SU-DHL-6 (cell line): Measurements from ENCODE around the gene NEK11.

Experiments used
- H2AFZ ChIP-seq: fragments of 200-600 bp; sonication (generic); 2 replicates; pipeline ENCODE4 v1.6.1; 2014; ENCODE audit warnings: low read depth, mild to moderate bottlenecking, moderate library complexity, mixed read lengths, antibody characterized with exemption, low read length; ENCODE audit not compliant: severe bottlenecking
- H3F3A ChIP-seq: fragments of 200-600 bp; shearing (Covaris generic); 2 replicates; pipeline ENCODE4 v1.6.0; 2016; ENCODE audit warnings: antibody characterized with exemption, mild to moderate bottlenecking; ENCODE audit not compliant: insufficient read depth
- H3K27ac ChIP-seq: fragments of 200-600 bp; sonication (generic); 2 replicates; pipeline ENCODE4 v1.5.1; 2016; ENCODE audit warnings: low read depth, mild to moderate bottlenecking, low read length, moderate library complexity, mixed read lengths
- H3K27me3 ChIP-seq: fragments of 200-600 bp; sonication (generic), shearing (Covaris generic); 2 replicates; pipeline ENCODE4 v1.6.0; 2014; ENCODE audit warnings: mild to moderate bottlenecking, low read length
- H3K36me3 ChIP-seq: fragments of 200-600 bp; sonication (generic); 2 replicates; pipeline ENCODE4 v1.6.1; 2014; ENCODE audit warnings: mild to moderate bottlenecking, low read length, mixed read lengths
- H3K4me2 ChIP-seq: fragments of 300-600, 200-600 bp; shearing (Covaris generic), sonication (generic); 2 replicates; pipeline ENCODE4 v1.6.0; 2014; ENCODE audit warnings: low read length, low read depth, mild to moderate bottlenecking; ENCODE audit not compliant: poor library complexity, severe bottlenecking
- H3K4me3 ChIP-seq: fragments of 200-600 bp; sonication (generic); 2 replicates; pipeline ENCODE4 v1.5.1; 2014; ENCODE audit warnings: antibody characterized with exemption, low read length, mild to moderate bottlenecking, mixed read lengths; ENCODE audit not compliant: insufficient read depth, poor library complexity, severe bottlenecking
- H3K79me2 ChIP-seq: fragments of 200-600 bp; sonication (generic); 2 replicates; pipeline ENCODE4 v1.6.1; 2014; ENCODE audit warnings: mild to moderate bottlenecking, low read length, moderate library complexity; ENCODE audit not compliant: insufficient read depth
- H3K9ac ChIP-seq: fragments of 200-600 bp; sonication (generic); 2 replicates; pipeline ENCODE4 v1.7.0; 2014; ENCODE audit warnings: mild to moderate bottlenecking, low read length
- H3K9me2 ChIP-seq: fragments of 200-600 bp; sonication (generic); replicated peaks from 2 replicates; pipeline ENCODE4 v1.6.1; 2014; ENCODE audit warnings: low read length; ENCODE audit not compliant: insufficient read depth
- H3K9me3 ChIP-seq: fragments of 200-600 bp; sonication (generic); 2 replicates; pipeline ENCODE4 v1.6.1; 2014; ENCODE audit warnings: low read length, mixed read lengths; ENCODE audit not compliant: insufficient read depth
- H4K20me1 ChIP-seq: fragments of 200-600 bp; sonication (generic); 2 replicates; pipeline ENCODE4 v1.6.1; 2014; ENCODE audit warnings: low read depth, mild to moderate bottlenecking, antibody characterized with exemption, low read length, moderate library complexity, mixed read lengths
- CTCF ChIP-seq: fragments of 200-600 bp; sonication (generic); IDR thresholded peaks from one replicate; pipeline ENCODE4 v1.5.1; 2017; ENCODE audit warnings: antibody characterized with exemption, mild to moderate bottlenecking, low read length, moderate library complexity; ENCODE audit not compliant: insufficient read depth, poor library complexity, severe bottlenecking
- EZH2phosphoT487 ChIP-seq: fragments of 200-600 bp; sonication (generic), shearing (Covaris generic); conservative IDR thresholded peaks from 2 replicates; pipeline ENCODE4 v1.6.1; 2018; ENCODE audit warnings: mild to moderate bottlenecking, antibody characterized with exemption, low read length, moderate library complexity, mixed read lengths

NEK11 gene

GRCh38 chr3:131047582-131047981 lies 20.9 kb downstream of the NEK11 start:
- H3K27ac ChIP-seq = no peak overlapping the region
- no peaks in the 10 kb centered on the region for H3F3A ChIP-seq
- no peak overlapping the region for H3K4me3 ChIP-seq
- H3K9me3 ChIP-seq = no peaks in the 10 kb centered on the region
- no peak overlapping the region for H3K9ac ChIP-seq
- no peaks in the 10 kb centered on the region for H3K27me3 ChIP-seq
- TF ChIP-seq EZH2phosphoT487 = no peak
- peak; percentile 27 for TF ChIP-seq CTCF
- no peak overlapping the region for H3K4me2 ChIP-seq
- H3K9me2 ChIP-seq = no peaks in the 10 kb centered on the region
- H3K36me3 ChIP-seq = no peaks in the 10 kb centered on the region
- no peaks in the 10 kb centered on the region for H4K20me1 ChIP-seq
- H2AFZ ChIP-seq = no peak overlapping the region
- H3K79me2 ChIP-seq = no peaks in the 10 kb centered on the region

GRCh38 chr3:131048030-131048429 lies 21.4 kb downstream of the NEK11 start:
- Histone ChIP-seq H3K9me3 (no peaks in the 10 kb centered on the region), H3K36me3 (no peaks in the 10 kb centered on the region), H4K20me1 (no peaks in the 10 kb centered on the region), H3K79me2 (no peaks in the 10 kb centered on the region), H3K27me3 (no peaks in the 10 kb centered on the region), H3K4me2 (no peak overlapping the region), H3K4me3 (no peak overlapping the region), H3K9ac (no peak overlapping the region), H2AFZ (no peak overlapping the region), H3F3A (no peaks in the 10 kb centered on the region), H3K27ac (no peak overlapping the region), H3K9me2 (no peaks in the 10 kb centered on the region)
- no peak for TF ChIP-seq EZH2phosphoT487
- no peak for TF ChIP-seq CTCF

- H2AFZ ChIP-seq = no peak overlapping the region
- H3F3A ChIP-seq = no peaks in the 10 kb centered on the region
- H3K36me3 ChIP-seq = no peaks in the 10 kb centered on the region
- no peak overlapping the region for H3K9ac ChIP-seq
- no peaks in the 10 kb centered on the region for H3K9me2 ChIP-seq
- no peaks in the 10 kb centered on the region for H3K9me3 ChIP-seq
- no peak for TF ChIP-seq CTCF
- no peak for TF ChIP-seq EZH2phosphoT487
- H3K4me2 ChIP-seq = no peak overlapping the region
- H3K27me3 ChIP-seq = no peaks in the 10 kb centered on the region
- H3K79me2 ChIP-seq = no peaks in the 10 kb centered on the region
- H3K4me3 ChIP-seq = no peak overlapping the region
- H3K27ac ChIP-seq = no peak overlapping the region
- H4K20me1 ChIP-seq = no peaks in the 10 kb centered on the region
Measured at GRCh38 chr3:131050001-131050400, 23.3 kb downstream of the NEK11 start.
